ENCODE results near the gene CFI.

Gene CFI

GRCh38 chr4:109846395-109847098 is 44.7 kb upstream of the CFI start:
- H2AFZ ChIP-seq (ENCODE audit: low read depth), result no peak overlapping the region
- H3K4me3 ChIP-seq (IDR thresholded peaks at IDR 0.05; ENCODE audit: insufficient read depth, low read depth, low read length), result no peak overlapping the region
- H3K4me1 ChIP-seq (ENCODE audit: low read depth, poor library complexity, severe bottlenecking), result no peaks in the 10 kb centered on the region
- H3K9ac ChIP-seq, result no peak overlapping the region
- H3K36me3 ChIP-seq (ENCODE audit: insufficient read depth), result no peaks in the 10 kb centered on the region
- H4K20me1 ChIP-seq (ENCODE audit: insufficient read depth), result no peaks in the 10 kb centered on the region
- H3K79me2 ChIP-seq (ENCODE audit: insufficient read depth, low read depth), result no peaks in the 10 kb centered on the region
- H3K4me2 ChIP-seq, result no peak overlapping the region
- H3K27ac ChIP-seq, result no peak overlapping the region
- no peaks in the 10 kb centered on the region for H3K27me3 ChIP-seq (ENCODE audit: insufficient read depth, low read depth)
- no peak for TF ChIP-seq CTCF (conservative IDR thresholded peaks at IDR 0.05; ENCODE audit: low read depth, low read length)

GRCh38 chr4:109836985-109837384 is 35.2 kb upstream of the CFI start:
- H3K4me3 ChIP-seq (IDR thresholded peaks at IDR 0.05; ENCODE audit: insufficient read depth, low read depth, low read length), result no peak overlapping the region
- no peak overlapping the region for H2AFZ ChIP-seq (ENCODE audit: low read depth)
- H3K36me3 ChIP-seq (ENCODE audit: insufficient read depth), result no peaks in the 10 kb centered on the region
- no peak overlapping the region for H3K9ac ChIP-seq
- no peak for TF ChIP-seq CTCF (conservative IDR thresholded peaks at IDR 0.05; ENCODE audit: low read depth, low read length)
- H3K27me3 ChIP-seq (ENCODE audit: insufficient read depth, low read depth), result no peaks in the 10 kb centered on the region
- H4K20me1 ChIP-seq (ENCODE audit: insufficient read depth), result no peaks in the 10 kb centered on the region
- H3K27ac ChIP-seq, result no peak overlapping the region
- no peaks in the 10 kb centered on the region for H3K4me1 ChIP-seq (ENCODE audit: low read depth, poor library complexity, severe bottlenecking)
- H3K79me2 ChIP-seq (ENCODE audit: insufficient read depth, low read depth), result no peaks in the 10 kb centered on the region
- no peak overlapping the region for H3K4me2 ChIP-seq

DNA sequence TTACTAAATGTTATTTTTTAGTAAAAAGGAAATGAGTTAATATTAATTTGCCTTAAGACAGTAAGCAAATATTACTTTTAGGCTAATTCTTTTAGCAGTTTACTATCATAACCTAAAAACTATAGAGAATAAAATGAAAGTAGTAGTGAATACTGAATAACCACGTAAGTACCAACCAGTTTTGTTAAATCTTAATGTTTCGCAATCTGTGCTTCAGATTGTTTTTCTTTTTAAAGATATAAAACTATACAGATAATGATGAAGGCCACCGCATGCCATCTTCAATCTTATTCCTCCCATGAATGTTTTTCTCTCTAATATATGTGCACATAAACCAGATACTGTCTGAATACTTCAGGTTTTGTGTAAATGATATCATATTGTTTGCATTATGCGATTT is 32.0 kb upstream of the CFI start:
- no peak overlapping the region for H2AFZ ChIP-seq (ENCODE audit: low read depth)
- H4K20me1 ChIP-seq (ENCODE audit: insufficient read depth), result no peaks in the 10 kb centered on the region
- H3K79me2 ChIP-seq (ENCODE audit: insufficient read depth, low read depth), result no peaks in the 10 kb centered on the region
- no peak overlapping the region for H3K4me2 ChIP-seq
- H3K27me3 ChIP-seq (ENCODE audit: insufficient read depth, low read depth), result no peaks in the 10 kb centered on the region
- H3K27ac ChIP-seq, result no peak overlapping the region
- no peak overlapping the region for H3K4me3 ChIP-seq (IDR thresholded peaks at IDR 0.05; ENCODE audit: insufficient read depth, low read depth, low read length)
- no peak for TF ChIP-seq CTCF (conservative IDR thresholded peaks at IDR 0.05; ENCODE audit: low read depth, low read length)
- H3K9ac ChIP-seq, result no peak overlapping the region
- no peaks in the 10 kb centered on the region for H3K36me3 ChIP-seq (ENCODE audit: insufficient read depth)
- no peaks in the 10 kb centered on the region for H3K4me1 ChIP-seq (ENCODE audit: low read depth, poor library complexity, severe bottlenecking)

DNA sequence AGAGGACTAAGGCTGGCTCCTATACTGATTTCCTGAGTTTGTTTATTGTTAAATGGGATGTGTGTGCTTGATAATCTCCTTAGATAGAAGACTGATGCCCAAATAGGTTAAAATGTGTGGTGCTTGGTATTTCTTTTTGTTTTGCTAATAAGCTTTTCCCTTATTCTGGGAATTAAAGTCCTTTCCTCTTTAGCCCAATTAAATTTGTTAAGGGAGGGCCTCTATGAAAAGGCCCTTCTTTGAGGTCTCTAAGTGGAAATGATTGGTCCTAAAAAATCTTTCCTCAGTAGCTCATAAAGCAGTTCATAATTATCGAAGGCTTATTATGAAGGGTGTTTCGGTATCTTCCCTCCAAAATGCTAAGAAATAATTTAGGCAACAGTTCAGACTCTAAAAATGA is 25.9 kb upstream of the CFI start, which contains the start of gene RRH:
RRH (plus strand) TSS at position 301 of the 400 bp plus-strand sequence; CDS start at position 357, 56 bp downstream.
- no peak within 1 kb of the TSS for H3K9ac ChIP-seq
- H3K36me3 ChIP-seq (ENCODE audit: insufficient read depth), result no peaks in the 10 kb centered on the region
- H3K27ac ChIP-seq, result no peak within 1 kb of the TSS
- no peak within 1 kb of the TSS for H3K4me2 ChIP-seq
- no peak within 1 kb of the TSS for H3K4me3 ChIP-seq (IDR thresholded peaks at IDR 0.05; ENCODE audit: insufficient read depth, low read depth, low read length)
- no peaks in the 10 kb centered on the region for H4K20me1 ChIP-seq (ENCODE audit: insufficient read depth)
- no peak within 1 kb of the TSS for H2AFZ ChIP-seq (ENCODE audit: low read depth)
- H3K4me1 ChIP-seq (ENCODE audit: low read depth, poor library complexity, severe bottlenecking), result no peaks in the 10 kb centered on the region
- TF ChIP-seq CTCF (conservative IDR thresholded peaks at IDR 0.05; ENCODE audit: low read depth, low read length), result no peak
- H3K79me2 ChIP-seq (ENCODE audit: insufficient read depth, low read depth), result no peaks in the 10 kb centered on the region
- H3K27me3 ChIP-seq (ENCODE audit: insufficient read depth, low read depth), result no peaks in the 10 kb centered on the region

Data from KMS-11 (cell line).